NCI-H1436 treated with DMSO at 0.1 percent for 48 hours (cell line): ENCODE data around the gene USP40.

Source experiments
- DNase-seq: peaks from one replicate; lab custom pipeline; 2025; lab: John Stamatoyannopoulos, UW

Gene USP40

GRCh38 chr2:233458826-233459225, 107.8 kb downstream of the USP40 start:
- no peak for DNase-seq

GRCh38 chr2:233458031-233458610, 108.5 kb downstream of the USP40 start:
- no peak for DNase-seq

GRCh38 chr2:233457356-233457755, 109.2 kb downstream of the USP40 start:
- DNase-seq: no peak

GRCh38 chr2:233456934-233457333, 109.6 kb downstream of the USP40 start:
- no peak for DNase-seq

- DNase-seq: no peak
Measured at GRCh38 chr2:233456111-233456510, 110.5 kb downstream of the USP40 start.

- no peak for DNase-seq
Measured at GRCh38 chr2:233455491-233455890, 111.1 kb downstream of the USP40 start.

GRCh38 chr2:233455006-233455405, 111.6 kb downstream of the USP40 start:
- DNase-seq: no peak

GRCh38 chr2:233453916-233454315, 112.7 kb downstream of the USP40 start:
- DNase-seq: no peak

GRCh38 chr2:233453111-233453915, 113.3 kb downstream of the USP40 start:
- no peak for DNase-seq

GRCh38 chr2:233451950-233452349, 114.6 kb downstream of the USP40 start:
- DNase-seq: no peak

GRCh38 chr2:233450864-233451575, 115.6 kb downstream of the USP40 start:
- DNase-seq: no peak

- no peak for DNase-seq
Measured at GRCh38 chr2:233449921-233450863, 116.4 kb downstream of the USP40 start.

- no peak for DNase-seq
Measured at GRCh38 chr2:233449081-233449901, 117.3 kb downstream of the USP40 start.

GRCh38 chr2:233448575-233448974, 118.0 kb downstream of the USP40 start:
- DNase-seq: no peak

- no peak for DNase-seq
Measured at GRCh38 chr2:233448220-233448559, 118.4 kb downstream of the USP40 start.

GRCh38 chr2:233447506-233448219, 118.9 kb downstream of the USP40 start:
- DNase-seq: no peak

- no peak for DNase-seq
Measured at GRCh38 chr2:233446606-233447305, 119.8 kb downstream of the USP40 start.

GRCh38 chr2:233446121-233446520, 120.5 kb downstream of the USP40 start:
- no peak for DNase-seq

GRCh38 chr2:233445152-233445830, 121.3 kb downstream of the USP40 start:
- no peak for DNase-seq
